Body of pancreas (tissue), 4 donors: ENCODE measurements around the gene COMT.
A peak's percentile ranks its signal among the peaks of the same experiment; 100 is the strongest.

Experiments
- CTCF ChIP-seq, 7 experiments: fragments of 450-650 bp in 4 of 7; fragments of 200-600 bp in 3 of 7; sonication (generic) in 3 of 7; IDR thresholded peaks; one replicate each; pipeline ENCODE4 v1.5.1; 2016 to 2019; ENCODE audit warnings: antibody characterized with exemption in 7 of 7
- POLR2A ChIP-seq, 3 donors: fragments of 450-650 bp; IDR thresholded peaks; one replicate each; pipeline ENCODE4 v1.6.1; 2016; ENCODE audit warnings: antibody characterized with exemption in 3 of 3, mild to moderate bottlenecking in 2 of 3

DNA sequence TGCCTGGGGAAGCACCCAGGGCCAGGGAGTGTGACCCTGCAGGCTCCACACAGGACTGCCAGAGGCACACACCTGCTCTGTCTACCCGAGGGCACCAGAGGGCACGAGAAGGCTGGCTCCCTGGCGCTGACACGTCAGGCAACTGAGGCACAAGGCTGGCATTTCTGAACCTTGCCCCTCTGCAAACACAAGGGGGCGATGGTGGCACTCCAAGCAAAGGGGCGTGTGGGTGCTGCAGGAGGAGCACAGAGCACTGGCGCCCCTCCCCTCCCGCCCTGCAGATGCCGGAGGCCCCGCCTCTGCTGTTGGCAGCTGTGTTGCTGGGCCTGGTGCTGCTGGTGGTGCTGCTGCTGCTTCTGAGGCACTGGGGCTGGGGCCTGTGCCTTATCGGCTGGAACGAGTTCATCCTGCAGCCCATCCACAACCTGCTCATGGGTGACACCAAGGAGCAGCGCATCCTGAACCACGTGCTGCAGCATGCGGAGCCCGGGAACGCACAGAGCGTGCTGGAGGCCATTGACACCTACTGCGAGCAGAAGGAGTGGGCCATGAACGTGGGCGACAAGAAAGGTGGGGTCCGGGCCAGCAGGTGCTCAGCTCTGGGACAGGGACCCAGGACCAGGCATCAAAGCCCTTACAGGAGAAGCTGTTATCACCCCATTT is 20.8 kb downstream of the COMT start:
- TF ChIP-seq CTCF (IDR thresholded peaks at IDR 0.05) (peak; percentile 34 to 65 (median 55)), POLR2A (IDR thresholded peaks at IDR 0.05) (no peak)
